H1 (cell line): ENCODE data around the gene QDPR. TPM values are rescaled to one million over a fixed set of nuclear protein-coding genes. Genes with fewer than 3 reads are reported as not detected.
"Not testable (repeated sequence)": the region's sequence is repeated elsewhere in the genome, so short reads cannot be mapped to it uniquely, and the experiment has no call there.

Experiments used
- CTCF ChIA-PET: fragments of 300-600 bp; sonication (Branson Sonifier 250); formaldehyde crosslinking; loops from one replicate; lab custom pipeline; 2021; ENCODE audit not compliant: partially characterized antibody; lab: Charles Lee
- POLR2A ChIA-PET: fragments of 300-600 bp; sonication (Branson Sonifier 250); formaldehyde crosslinking; loops from one replicate; lab custom pipeline; 2021; ENCODE audit warnings: inconsistent platforms; ENCODE audit not compliant: partially characterized antibody; lab: Charles Lee
- DNase-seq, 2 experiments: peaks; one replicate each; pipeline versions ENCODE4 v3.0.0 to v3.0.0-alpha.2; 2010 to 2022; ENCODE audit warnings: low spot score in 2 of 2, low read depth in 1 of 2, mixed read lengths in 1 of 2
- FAIRE-seq: peaks from 2 replicates; lab custom pipeline; 2011; peaks lifted over from hg19 to GRCh38; lab: Jason Lieb, UNC
- H2AFZ ChIP-seq: 2 replicates; pipeline ENCODE4 v1.8.1; 2012; ENCODE audit warnings: low read length, inconsistent platforms
- H2AK5ac ChIP-seq: 2 replicates; pipeline ENCODE4 v1.6.1; 2013; ENCODE audit warnings: low read depth, low read length
- H2BK120ac ChIP-seq: replicated peaks from 2 replicates; pipeline ENCODE3; 2013; ENCODE audit warnings: low read depth, low read length, inconsistent platforms
- H2BK12ac ChIP-seq: 2 replicates; pipeline ENCODE4 v1.6.1; 2013; ENCODE audit warnings: low read depth, low read length
- H2BK15ac ChIP-seq: 2 replicates; pipeline ENCODE4 v1.6.1; 2013; ENCODE audit warnings: low read length
- H2BK20ac ChIP-seq: 2 replicates; pipeline ENCODE4 v1.6.1; 2013; ENCODE audit warnings: low read length
- H2BK5ac ChIP-seq: 2 replicates; pipeline ENCODE4 v1.6.1; 2013; ENCODE audit warnings: low read depth, low read length
- H3K14ac ChIP-seq: 2 replicates; pipeline ENCODE4 v1.6.1; 2013; ENCODE audit warnings: inconsistent platforms; ENCODE audit not compliant: insufficient read length
- H3K18ac ChIP-seq: 2 replicates; pipeline ENCODE4 v1.6.1; 2013; ENCODE audit warnings: low read length; ENCODE audit errors: extremely low read depth
- H3K23ac ChIP-seq: 2 replicates; pipeline ENCODE4 v1.6.1; 2013; ENCODE audit warnings: inconsistent platforms; ENCODE audit not compliant: insufficient read length
- H3K23me2 ChIP-seq: 2 replicates; pipeline ENCODE4 v1.6.1; 2013; ENCODE audit warnings: low read depth, low read length
- H3K27ac ChIP-seq: 2 replicates; pipeline ENCODE4 v1.6.1; 2011; ENCODE audit warnings: low read depth, low read length, inconsistent platforms
- H3K27me3 ChIP-seq, 4 experiments: replicated peaks in 1 of 4; 1 replicate in 1 of 4; 2 replicates in 3 of 4; pipeline versions ENCODE4 v1.6.1 to v1.8.1; 2011 to 2013; ENCODE audit warnings: low read length in 3 of 4, mild to moderate bottlenecking in 3 of 4, inconsistent platforms in 2 of 4, mixed read lengths in 2 of 4, moderate library complexity in 1 of 4; ENCODE audit not compliant: control insufficient read depth in 3 of 4, insufficient read depth in 3 of 4; ENCODE audit errors: extremely low read depth in 1 of 4
- H3K36me3 ChIP-seq, 4 experiments: 2 replicates each; pipeline versions ENCODE4 v1.6.1 to v1.8.1; 2011 to 2013; ENCODE audit warnings: mild to moderate bottlenecking in 4 of 4, low read length in 3 of 4, moderate library complexity in 2 of 4, control low read depth in 1 of 4, inconsistent platforms in 1 of 4; ENCODE audit not compliant: insufficient read depth in 4 of 4, control insufficient read depth in 2 of 4
- H3K4ac ChIP-seq: replicated peaks from 2 replicates; pipeline ENCODE3; 2013; ENCODE audit warnings: low read length, low read depth, mixed read lengths, inconsistent platforms; ENCODE audit not compliant: insufficient read length
- H3K4me1 ChIP-seq, 4 experiments: replicated peaks in 1 of 4; 1 replicate in 1 of 4; 2 replicates in 3 of 4; pipeline versions ENCODE4 v1.6.1 to v1.8.1; 2011 to 2013; ENCODE audit warnings: low read length in 3 of 4, inconsistent platforms in 2 of 4, mixed read lengths in 1 of 4; ENCODE audit not compliant: insufficient read depth in 4 of 4, control insufficient read depth in 3 of 4
- H3K4me2 ChIP-seq, 2 experiments: 2 replicates each; pipeline versions ENCODE4 v1.6.1 to v1.8.1; 2011 to 2013; ENCODE audit warnings: low read depth in 2 of 2, low read length in 2 of 2, control low read depth in 1 of 2, inconsistent platforms in 1 of 2, mild to moderate bottlenecking in 1 of 2; ENCODE audit not compliant: insufficient read depth in 1 of 2
- H3K4me3 ChIP-seq, 4 experiments: fragments of 200-600, 300-600 bp in 1 of 4; sonication (generic), shearing (Covaris generic), sonication (Bioruptor Twin) in 1 of 4; 2 replicates each; pipeline versions ENCODE4 v1.5.1 to v1.8.1; 2011 to 2016; ENCODE audit warnings: low read length in 4 of 4, low read depth in 3 of 4, control low read depth in 2 of 4, inconsistent platforms in 2 of 4, mild to moderate bottlenecking in 2 of 4, mixed read lengths in 1 of 4, moderate library complexity in 1 of 4; ENCODE audit not compliant: insufficient read depth in 2 of 4; ENCODE audit errors: extremely low read depth in 1 of 4
- H3K56ac ChIP-seq: replicated peaks from 2 replicates; pipeline ENCODE3; 2013; ENCODE audit warnings: low read depth, mild to moderate bottlenecking, mixed read lengths, low read length, inconsistent platforms; ENCODE audit not compliant: insufficient read length
- H3K79me1 ChIP-seq: 2 replicates; pipeline ENCODE4 v1.6.1; 2013; ENCODE audit warnings: low read depth, low read length, control low read depth
- H3K79me2 ChIP-seq, 2 experiments: 2 replicates each; pipeline versions ENCODE4 v1.6.1 to v1.8.1; 2012 to 2013; ENCODE audit warnings: low read length in 2 of 2, mild to moderate bottlenecking in 2 of 2, inconsistent platforms in 1 of 2; ENCODE audit not compliant: insufficient read depth in 2 of 2, control insufficient read depth in 1 of 2
- H3K9ac ChIP-seq, 4 experiments: replicated peaks in 1 of 4; 1 replicate in 1 of 4; 2 replicates in 3 of 4; pipeline versions ENCODE4 v1.6.1 to v1.8.1; 2011 to 2013; ENCODE audit warnings: low read depth in 3 of 4, low read length in 3 of 4, control low read depth in 2 of 4, mild to moderate bottlenecking in 2 of 4, moderate library complexity in 2 of 4, inconsistent platforms in 1 of 4; ENCODE audit errors: extremely low read depth in 1 of 4
- H3K9me3 ChIP-seq, 2 experiments: 2 replicates each; pipeline versions ENCODE4 v1.6.1 to v1.8.1; 2012 to 2013; ENCODE audit warnings: mild to moderate bottlenecking in 2 of 2, moderate library complexity in 2 of 2, control low read depth in 1 of 2, inconsistent platforms in 1 of 2, low read depth in 1 of 2, low read length in 1 of 2, mixed read lengths in 1 of 2; ENCODE audit not compliant: insufficient read depth in 2 of 2
- H4K20me1 ChIP-seq, 2 experiments: replicated peaks in 1 of 2; 2 replicates each; pipeline versions ENCODE3 to v1.8.1; 2011 to 2013; ENCODE audit warnings: inconsistent platforms in 2 of 2, low read length in 2 of 2, mild to moderate bottlenecking in 1 of 2; ENCODE audit not compliant: insufficient read depth in 2 of 2, control insufficient read depth in 1 of 2
- H4K5ac ChIP-seq: 2 replicates; pipeline ENCODE4 v1.6.1; 2013; ENCODE audit warnings: low read length, low read depth, mixed read lengths, inconsistent platforms; ENCODE audit not compliant: insufficient read length
- H4K8ac ChIP-seq: 2 replicates; pipeline ENCODE4 v1.8.0; 2013; ENCODE audit warnings: mild to moderate bottlenecking, moderate library complexity, low read length, inconsistent platforms; ENCODE audit not compliant: insufficient read depth; ENCODE audit errors: extremely low read depth
- H4K91ac ChIP-seq: replicated peaks from 2 replicates; pipeline ENCODE3; 2013; ENCODE audit warnings: low read length, mixed read lengths, inconsistent platforms; ENCODE audit not compliant: insufficient read length
- WGBS, 2 experiments: shearing (Covaris generic) in 1 of 2; methylation state at CpG; one replicate each; pipeline versions ENCODE4 v1.1.6 to v1.1.7; 2013 to 2015; ENCODE audit warnings: low lambda C conversion rate in 2 of 2, mixed read lengths in 2 of 2, inconsistent platforms in 1 of 2, low coverage in 1 of 2, missing lambda C conversion rate in 1 of 2; ENCODE audit not compliant: insufficient replicate concordance in 2 of 2, insufficient coverage in 1 of 2, insufficient read length in 1 of 2; ENCODE audit errors: extremely low coverage in 1 of 2, missing lambda C conversion rate in 1 of 2; 5-methylcytosine and 5-hydroxymethylcytosine counted together
- polyA plus RNA-seq, 7 experiments: library from polyadenylated mRNA; depleted of rRNA in 3 of 7; stranded (reverse) in 5 of 7; unstranded in 2 of 7; fragments of >200 nt in 5 of 7; fragments of 200-250 nt in 2 of 7; gene quantifications; 1 replicate in 5 of 7; 2 replicates in 1 of 7; 4 replicates in 1 of 7; pipeline versions ENCODE4 v1.2.1 to v1.2.3, GENCODE V29; 2011 to 2013; ENCODE audit warnings: missing spikeins in 2 of 7, mixed read lengths in 2 of 7
- total RNA-seq: library from RNA; stranded (reverse); fragmentation: NEBNext Ultra II Directional; extraction: Animal tissue kit (Norgen Biotek cat#: 25700); gene quantifications from 2 replicates; pipeline ENCODE4 v1.2.1, GENCODE V29; 2021

Gene QDPR
- total and polyA plus RNA-seq, 2 of the 8 experiments (the other 6 are each of a cell fraction or from before 2014, with no cell fraction given): 33.6 to 35.9 TPM

- DNase-seq, H4K8ac ChIP-seq, H2BK20ac ChIP-seq, H3K4me3 ChIP-seq, H3K36me3 ChIP-seq, H3K56ac ChIP-seq, FAIRE-seq, H3K4ac ChIP-seq, H3K27me3 ChIP-seq, H3K9ac ChIP-seq, H3K4me1 ChIP-seq, H4K20me1 ChIP-seq, H2BK120ac ChIP-seq, H3K4me2 ChIP-seq, H3K23ac ChIP-seq, H2AFZ ChIP-seq, CTCF ChIA-PET, H3K79me2 ChIP-seq, H3K23me2 ChIP-seq, POLR2A ChIA-PET, H2AK5ac ChIP-seq, H2BK5ac ChIP-seq, H2BK12ac ChIP-seq, H3K14ac ChIP-seq, H2BK15ac ChIP-seq, H4K91ac ChIP-seq, H3K79me1 ChIP-seq, H3K9me3 ChIP-seq, H3K18ac ChIP-seq, H3K27ac ChIP-seq, H4K5ac ChIP-seq: not testable (repeated sequence)
- WGBS, 2 experiments: 94% methylated on average over 6 of the region's 6 CpGs; no CpG with 5 or more reads in 1 of the 2 experiments
These were observed 25.2 kb upstream of the QDPR start for GRCh38 chr4:17537060-17537459.
